ENCODE results near the gene EPHA10. TPM values are rescaled to one million over a fixed set of nuclear protein-coding genes. Genes with fewer than 3 reads are reported as not detected.

Gene EPHA10
- 10 to 100 TPM in 1 of 2 donors, under 1 TPM in 1; 0.73 to 11.8 TPM for total RNA-seq

- WGBS = 4% methylated on average over 33 of the region's 33 CpGs
- no peaks in the 10 kb centered on the region for H3K36me3 ChIP-seq
- H3K27me3 ChIP-seq (replicated peaks; ENCODE audit: insufficient read depth) = peaks cover 31% of the 10 kb centered on the region
- TF ChIP-seq, protein P1, sequence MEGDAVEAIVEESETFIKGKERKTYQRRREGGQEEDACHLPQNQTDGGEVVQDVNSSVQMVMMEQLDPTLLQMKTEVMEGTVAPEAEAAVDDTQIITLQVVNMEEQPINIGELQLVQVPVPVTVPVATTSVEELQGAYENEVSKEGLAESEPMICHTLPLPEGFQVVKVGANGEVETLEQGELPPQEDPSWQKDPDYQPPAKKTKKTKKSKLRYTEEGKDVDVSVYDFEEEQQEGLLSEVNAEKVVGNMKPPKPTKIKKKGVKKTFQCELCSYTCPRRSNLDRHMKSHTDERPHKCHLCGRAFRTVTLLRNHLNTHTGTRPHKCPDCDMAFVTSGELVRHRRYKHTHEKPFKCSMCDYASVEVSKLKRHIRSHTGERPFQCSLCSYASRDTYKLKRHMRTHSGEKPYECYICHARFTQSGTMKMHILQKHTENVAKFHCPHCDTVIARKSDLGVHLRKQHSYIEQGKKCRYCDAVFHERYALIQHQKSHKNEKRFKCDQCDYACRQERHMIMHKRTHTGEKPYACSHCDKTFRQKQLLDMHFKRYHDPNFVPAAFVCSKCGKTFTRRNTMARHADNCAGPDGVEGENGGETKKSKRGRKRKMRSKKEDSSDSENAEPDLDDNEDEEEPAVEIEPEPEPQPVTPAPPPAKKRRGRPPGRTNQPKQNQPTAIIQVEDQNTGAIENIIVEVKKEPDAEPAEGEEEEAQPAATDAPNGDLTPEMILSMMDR (IDR thresholded peaks at IDR 0.05) = no peak
- no peak for TF ChIP-seq POLR2A (IDR thresholded peaks at IDR 0.05)
- no peak for TF ChIP-seq POLR2AphosphoS5 (IDR thresholded peaks at IDR 0.05)
- no peak for DNase-seq (ENCODE audit: low spot score)
- H3K4me3 ChIP-seq = no peak within 1 kb of the TSS
- intact Hi-C loops (cut with DNase I) = no loop called here
- H3K9me3 ChIP-seq = no peaks in the 10 kb centered on the region
- H3K27ac ChIP-seq = no peak within 1 kb of the TSS
- no peaks in the 10 kb centered on the region for H3K4me1 ChIP-seq (replicated peaks)
Measured at GRCh38 chr1:37764888-37765441, at the start of gene EPHA10. Gene EPHA10, minus strand, starts transcription at chr1:37765120. Its CDS starts 54 bp downstream, at chr1:37765066.

GRCh38 chr1:37814252-37814651 is 49.3 kb upstream of the EPHA10 start:
- no peaks in the 10 kb centered on the region for H3K36me3 ChIP-seq
- WGBS = 86% methylated on average over 7 of the region's 7 CpGs
- H3K4me1 ChIP-seq (replicated peaks) = peaks cover 2% of the 10 kb centered on the region
- H3K4me3 ChIP-seq = no peak overlapping the region
- H3K27me3 ChIP-seq (replicated peaks; ENCODE audit: insufficient read depth) = no peaks in the 10 kb centered on the region
- TF ChIP-seq, protein P1 (IDR thresholded peaks at IDR 0.05) = no peak
- TF ChIP-seq POLR2A (IDR thresholded peaks at IDR 0.05) = no peak
- no peak for TF ChIP-seq POLR2AphosphoS5 (IDR thresholded peaks at IDR 0.05)
- no peak for DNase-seq (ENCODE audit: low spot score)
- H3K27ac ChIP-seq = no peak overlapping the region
- intact Hi-C loops (cut with DNase I) = no loop called here
- no peaks in the 10 kb centered on the region for H3K9me3 ChIP-seq

DNA sequence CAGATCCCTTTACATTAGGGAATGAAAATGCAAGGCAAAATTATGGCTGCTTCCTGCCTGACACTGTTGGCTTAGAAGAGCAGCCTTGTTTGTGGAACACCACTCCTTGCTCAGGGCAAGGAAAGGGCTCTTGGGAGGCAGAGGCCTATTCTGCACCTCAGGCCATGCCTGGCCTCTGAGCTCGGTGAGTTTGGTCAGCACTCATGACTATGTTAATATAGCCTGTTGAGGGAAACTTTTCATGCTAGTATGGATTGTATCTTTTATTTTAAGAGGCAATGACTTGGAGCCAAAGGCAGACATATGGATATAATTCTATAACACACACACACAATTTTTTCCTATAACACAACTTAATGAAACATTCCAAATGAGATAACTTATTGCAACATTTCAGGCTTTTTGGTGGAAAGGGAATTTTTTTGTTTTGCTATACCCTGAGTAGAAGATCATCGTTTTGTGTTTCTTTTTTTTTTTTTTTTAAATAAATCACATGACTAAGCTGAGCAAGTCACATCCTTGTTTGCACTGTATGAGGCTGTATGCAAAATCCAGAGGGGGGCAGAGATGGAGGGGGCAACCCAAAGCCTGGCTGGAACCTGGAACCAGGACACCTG is 48.7 kb upstream of the EPHA10 start:
- WGBS = 84% methylated on average over 2 of the region's 2 CpGs
- no peaks in the 10 kb centered on the region for H3K36me3 ChIP-seq
- no peaks in the 10 kb centered on the region for H3K27me3 ChIP-seq (replicated peaks; ENCODE audit: insufficient read depth)
- H3K4me1 ChIP-seq (replicated peaks) = peaks cover 6% of the 10 kb centered on the region
- H3K9me3 ChIP-seq = no peaks in the 10 kb centered on the region
- intact Hi-C loops (cut with DNase I) = no loop called here
- no peak for DNase-seq (ENCODE audit: low spot score)
- H3K27ac ChIP-seq = no peak overlapping the region
- H3K4me3 ChIP-seq = no peak overlapping the region
- TF ChIP-seq POLR2AphosphoS5 (IDR thresholded peaks at IDR 0.05) (no peak), POLR2A (IDR thresholded peaks at IDR 0.05) (no peak)
- TF ChIP-seq, protein P1 (IDR thresholded peaks at IDR 0.05) = no peak

GRCh38 chr1:37811027-37811655 is 46.2 kb upstream of the EPHA10 start:
- DNase-seq (ENCODE audit: low spot score) = no peak

More at GRCh38 chr1:37811027-37811655, 46.2 kb upstream of the EPHA10 start:
- H3K4me3 ChIP-seq = no peak overlapping the region
- H3K36me3 ChIP-seq = no peaks in the 10 kb centered on the region
- TF ChIP-seq, protein P1 (IDR thresholded peaks at IDR 0.05) = peak in 3 of 4 experiments; percentile 35 to 56 (median 37)
- TF ChIP-seq POLR2A (IDR thresholded peaks at IDR 0.05) = no peak
- no peaks in the 10 kb centered on the region for H3K27me3 ChIP-seq (replicated peaks; ENCODE audit: insufficient read depth)
- peaks cover 14% of the 10 kb centered on the region for H3K4me1 ChIP-seq (replicated peaks)
- no peaks in the 10 kb centered on the region for H3K9me3 ChIP-seq
- 43% methylated on average over 7 of the region's 7 CpGs for WGBS
- no peak overlapping the region for H3K27ac ChIP-seq
- intact Hi-C loops (cut with DNase I) = no loop called here

All from prostate gland (tissue), 2 donors.